GM18505 (cell line): ENCODE measurements around the gene GPR146.

Source experiments
- ATAC-seq: cut with Tn5 transposase; IDR thresholded peaks from one replicate; pipeline ENCODE4 v1.9.1; 2021; ENCODE audit not compliant: unreplicated experiment
- POLR2A ChIP-seq: IDR thresholded peaks from 4 replicates; pipeline ENCODE4 v1.6.1; 2011; ENCODE audit warnings: borderline replicate concordance; ENCODE audit not compliant: insufficient read depth, insufficient read length; ENCODE audit errors: extremely low read depth

Gene GPR146

DNA sequence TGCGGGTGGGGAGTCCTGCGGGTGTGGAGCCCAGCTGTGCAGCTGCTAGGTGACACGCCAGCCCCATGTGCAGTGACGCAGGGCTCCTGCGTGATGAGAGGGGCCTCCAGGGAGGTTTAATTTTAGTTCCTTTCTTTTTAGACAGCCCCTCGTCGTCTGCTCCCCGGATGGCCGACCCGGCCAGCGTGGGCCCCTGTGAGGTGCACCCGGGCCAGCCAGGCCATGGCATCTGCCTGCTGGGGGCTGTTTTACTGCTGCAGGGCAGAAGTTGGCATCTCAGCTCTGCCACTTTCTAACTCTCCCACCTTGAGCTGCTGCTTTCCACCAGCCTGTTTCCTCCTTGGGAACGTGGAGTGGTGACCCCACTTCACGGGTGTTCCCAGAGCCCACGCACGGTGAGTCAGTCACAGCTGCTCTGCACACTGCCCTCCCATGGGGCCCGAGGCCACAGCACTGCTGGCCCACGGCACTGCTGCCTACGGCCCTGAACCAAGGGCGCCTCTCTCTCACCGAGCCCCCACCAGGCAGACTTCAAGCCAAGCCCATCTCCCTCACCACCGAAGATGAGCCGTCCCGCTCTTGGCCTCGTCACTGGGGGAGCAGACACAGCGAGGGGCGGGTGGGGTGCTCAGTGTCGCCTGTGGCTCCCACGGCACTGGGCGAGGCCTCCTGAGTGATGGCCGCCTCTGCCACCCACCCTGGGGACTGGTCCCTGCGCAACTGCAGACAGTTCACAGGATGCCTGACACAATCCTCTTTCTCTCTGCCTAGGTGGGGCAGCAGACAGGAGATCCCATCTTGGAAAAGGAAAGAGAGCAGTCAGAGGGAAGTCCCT, 40.1 kb upstream of the GPR146 start:
- no peak for ATAC-seq
- no peak for TF ChIP-seq POLR2A

DNA sequence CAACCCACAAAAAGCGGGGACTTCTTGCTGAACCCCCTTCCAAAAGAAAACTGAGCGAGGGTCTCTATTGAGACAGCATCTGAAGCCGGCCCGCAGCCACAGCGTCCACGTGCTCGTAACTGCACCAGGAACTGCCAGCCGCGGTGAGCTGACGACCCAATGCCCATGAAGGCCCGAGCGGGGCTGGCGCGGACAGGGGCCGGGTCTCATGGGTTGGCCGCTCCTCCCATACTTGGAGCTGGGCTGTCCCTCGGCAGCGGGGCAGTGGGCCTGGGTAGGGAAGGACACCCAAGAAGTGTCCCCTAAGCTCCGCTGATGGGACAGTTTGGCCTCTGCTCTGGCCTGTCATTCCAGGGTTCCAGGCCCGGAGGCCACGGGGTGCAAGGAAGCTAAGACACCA, 39.0 kb upstream of the GPR146 start:
- no peak for TF ChIP-seq POLR2A
- ATAC-seq: no peak

DNA sequence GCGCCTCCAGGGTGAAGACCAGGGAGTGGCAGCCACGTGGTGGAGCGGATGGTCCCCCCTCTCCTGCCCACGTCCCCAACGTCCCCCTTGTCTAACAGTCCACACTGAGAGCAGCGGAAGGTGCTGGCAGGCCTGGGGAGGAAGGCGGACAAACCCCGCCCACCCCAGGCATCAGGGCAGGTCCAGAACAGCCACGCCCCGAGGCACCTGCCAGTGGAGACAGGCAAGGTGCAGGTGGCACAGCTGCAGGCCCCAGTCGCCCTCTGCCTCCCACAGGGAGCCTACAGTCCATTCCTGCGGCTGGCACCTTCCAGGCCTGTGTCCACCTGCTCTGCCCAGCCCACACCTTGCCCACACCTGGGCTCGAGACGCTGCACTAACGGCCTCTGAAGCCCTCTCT, 36.4 kb upstream of the GPR146 start:
- no peak for ATAC-seq

DNA sequence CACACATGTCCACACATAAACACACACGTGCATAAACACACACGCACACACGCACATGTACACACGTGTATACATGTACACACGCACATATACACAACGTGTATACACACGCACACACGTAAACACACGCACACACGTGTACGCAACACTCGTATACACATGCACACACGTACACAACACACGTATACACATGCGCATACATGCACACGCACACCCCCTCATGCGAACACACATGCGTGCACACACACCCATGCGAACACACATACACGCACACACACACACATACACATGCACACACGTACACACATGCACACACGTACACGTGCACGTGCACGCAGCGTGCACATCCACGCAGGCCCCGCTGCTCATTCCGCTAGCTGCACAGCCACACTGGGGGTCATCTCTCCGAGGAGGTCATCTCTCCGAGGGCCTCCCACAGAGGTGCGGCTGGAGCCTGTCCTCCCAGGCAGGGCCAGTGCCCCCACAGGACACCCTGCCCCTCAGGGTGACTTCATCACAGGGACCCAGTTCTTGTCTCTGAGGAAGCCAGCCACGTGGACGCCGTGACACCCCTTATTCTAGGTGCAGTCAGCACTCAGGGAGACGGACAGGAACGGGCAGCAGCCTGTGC, 35.5 kb upstream of the GPR146 start:
- TF ChIP-seq POLR2A: no peak
- ATAC-seq: no peak

More for the DNA sequence above, 36.4 kb upstream of the GPR146 start:
- TF ChIP-seq POLR2A: no peak

DNA sequence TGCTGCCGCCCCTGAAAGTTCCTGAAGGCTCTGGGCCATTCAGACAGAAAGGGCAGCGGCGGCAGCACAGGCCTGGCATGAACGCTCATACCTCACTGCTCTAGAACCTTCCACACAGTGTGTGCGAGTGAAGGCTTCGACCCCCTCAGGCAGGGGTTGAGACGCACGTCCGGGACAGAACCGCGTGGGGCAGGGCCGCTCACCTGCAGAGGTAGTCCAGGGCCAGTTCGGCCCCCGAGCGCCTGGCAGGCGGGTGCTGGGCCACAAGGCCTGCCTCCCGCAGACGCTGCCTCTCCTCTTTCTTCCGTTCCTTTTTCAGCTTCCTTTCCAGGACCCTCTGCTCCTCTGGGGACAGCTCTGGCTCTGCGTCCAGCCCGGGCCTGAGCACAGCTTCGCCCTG, 34.6 kb upstream of the GPR146 start:
- no peak for ATAC-seq
- TF ChIP-seq POLR2A: no peak

DNA sequence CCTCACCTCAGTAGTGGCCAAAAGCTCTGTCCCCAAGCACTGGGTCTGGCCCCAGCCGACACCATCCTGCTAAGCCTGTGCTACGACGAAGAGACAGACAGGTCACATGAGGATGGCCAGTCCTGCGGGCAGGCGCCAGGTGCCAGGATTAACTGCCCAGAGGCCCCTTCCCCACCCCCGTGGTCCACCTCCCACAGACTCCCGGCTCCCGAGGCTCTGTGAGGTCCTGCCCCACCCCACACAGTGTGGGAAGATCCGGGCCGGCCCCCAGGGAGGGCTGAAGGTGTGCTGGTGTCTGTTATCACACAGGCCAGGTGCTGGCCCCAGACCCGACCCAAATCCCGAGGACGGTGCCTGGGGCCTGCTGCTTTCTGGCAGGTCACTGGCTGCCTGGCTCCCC, 34.1 kb upstream of the GPR146 start:
- no peak for TF ChIP-seq POLR2A
- ATAC-seq: no peak

DNA sequence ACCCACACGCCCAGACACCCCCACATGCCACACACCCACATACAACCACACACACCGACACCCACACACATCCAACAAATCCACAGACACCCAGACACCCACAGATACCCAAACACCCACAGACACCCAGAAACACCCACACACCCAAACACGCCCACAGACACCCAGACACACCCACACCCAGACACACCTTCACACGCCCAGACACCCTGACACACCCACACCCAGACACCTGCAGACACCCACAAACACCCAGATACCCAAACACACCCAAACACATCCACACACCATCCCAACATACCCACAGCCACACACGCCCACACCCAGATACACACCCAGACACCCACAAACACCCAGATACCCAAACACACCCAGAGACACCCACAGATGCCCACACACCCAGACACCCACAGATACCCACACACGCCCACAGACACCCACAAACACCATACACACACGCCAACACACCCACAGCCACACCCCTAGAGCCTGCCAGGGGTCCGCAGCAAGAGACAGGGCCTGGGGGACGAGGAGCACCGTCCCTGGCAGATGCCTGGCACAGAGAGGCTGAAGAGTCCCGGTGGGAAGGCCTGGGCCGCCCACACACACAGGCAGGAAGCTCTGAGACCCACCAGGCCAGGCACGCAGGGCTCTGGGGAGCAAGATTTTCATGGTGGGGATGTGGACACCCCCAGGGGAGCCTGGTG, 32.9 kb upstream of the GPR146 start:
- ATAC-seq: no peak
- no peak for TF ChIP-seq POLR2A

DNA sequence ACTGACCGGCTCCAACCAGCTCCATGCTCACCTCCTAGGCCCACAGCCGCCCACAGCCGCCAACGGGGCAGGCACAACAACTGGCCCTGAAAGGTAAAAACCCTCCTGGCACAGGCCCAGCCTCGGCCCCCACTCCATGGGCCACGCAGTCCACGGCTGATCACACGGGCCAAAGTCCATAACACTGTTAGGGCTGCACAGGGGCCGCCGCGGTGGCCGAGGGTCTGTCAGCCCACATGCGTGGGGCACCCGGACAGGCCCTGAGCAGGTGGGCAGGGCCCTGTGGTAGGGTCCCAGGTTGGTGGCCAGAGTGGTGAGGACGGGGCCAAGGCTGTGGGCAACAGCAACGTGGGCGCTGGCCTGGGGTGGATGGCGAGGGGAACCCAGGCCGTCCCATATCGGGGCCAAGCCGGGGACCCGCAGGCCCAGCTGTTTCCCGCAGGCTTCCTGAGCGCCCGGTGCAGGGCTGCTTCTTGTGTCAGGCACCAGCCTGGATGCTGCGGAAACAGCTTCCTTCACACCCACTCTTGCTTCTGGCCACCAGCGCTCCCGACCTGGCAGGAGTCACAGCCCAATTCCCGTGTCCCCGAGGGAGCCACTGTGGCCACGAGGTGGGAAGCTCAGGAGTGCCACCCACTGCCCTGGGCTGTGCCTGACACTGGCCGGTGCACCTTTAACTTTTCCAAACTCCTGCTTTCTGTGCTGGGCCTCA, 32.2 kb upstream of the GPR146 start:
- no peak for TF ChIP-seq POLR2A
- ATAC-seq: no peak

DNA sequence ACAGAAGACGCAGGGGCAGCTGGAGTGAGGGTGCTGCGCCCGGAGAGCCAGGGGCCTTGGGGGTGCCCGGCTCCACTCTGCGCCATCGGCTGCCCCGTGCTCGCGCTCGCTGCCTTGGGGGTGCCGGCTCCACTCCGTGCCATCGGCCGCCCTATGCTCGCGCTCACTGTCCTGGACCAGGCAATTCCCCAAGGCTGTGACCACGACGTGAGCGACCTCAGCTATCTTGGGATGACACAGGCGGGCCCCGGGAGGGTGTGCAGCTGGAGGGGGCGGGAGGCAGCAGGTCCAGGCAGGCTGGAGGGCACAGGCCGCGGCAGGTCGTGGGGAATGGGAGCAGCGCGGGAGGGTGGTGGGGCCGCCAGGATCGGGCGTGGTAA, 31.6 kb upstream of the GPR146 start:
- ATAC-seq: no peak
- no peak for TF ChIP-seq POLR2A

DNA sequence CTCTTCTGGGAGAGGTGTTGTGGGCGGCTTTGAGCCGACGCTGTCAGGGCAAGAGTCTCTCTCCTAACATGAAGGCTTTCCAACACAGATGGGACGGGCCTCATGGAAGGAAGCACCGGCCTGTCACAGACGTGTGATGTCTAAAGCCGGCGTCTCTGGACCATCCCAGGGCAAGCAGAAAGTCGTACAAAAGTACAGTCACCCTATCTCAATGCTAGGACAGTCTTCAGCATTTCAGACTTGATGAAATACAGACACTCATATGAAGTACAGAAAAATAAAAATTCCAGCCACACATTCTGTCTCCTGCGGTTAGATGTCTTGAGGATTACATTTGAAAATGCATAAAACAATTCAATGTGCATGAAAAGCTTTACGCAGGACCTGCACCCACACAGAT, 30.8 kb upstream of the GPR146 start:
- no peak for ATAC-seq
- TF ChIP-seq POLR2A: no peak

DNA sequence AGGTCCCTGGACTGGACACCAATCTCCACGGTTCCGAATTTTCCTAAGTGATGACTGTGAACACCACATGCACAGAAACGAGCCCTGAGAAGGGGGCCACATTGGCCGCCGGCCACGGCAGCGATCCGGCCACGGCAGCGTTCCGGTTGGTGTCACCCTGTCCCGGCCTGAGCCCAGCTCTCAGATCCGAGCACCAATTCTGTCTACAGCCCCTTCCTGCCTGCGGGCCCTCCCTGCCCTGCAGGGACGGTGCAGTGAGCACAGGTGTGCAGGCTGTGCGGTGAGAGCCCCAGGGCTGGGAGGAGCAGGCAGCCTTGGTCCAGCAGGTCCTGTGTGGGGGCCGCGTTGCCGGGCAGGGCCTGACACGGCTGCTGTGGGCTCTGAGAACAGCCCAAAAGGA, 29.7 kb upstream of the GPR146 start:
- no peak for ATAC-seq
- TF ChIP-seq POLR2A: no peak

DNA sequence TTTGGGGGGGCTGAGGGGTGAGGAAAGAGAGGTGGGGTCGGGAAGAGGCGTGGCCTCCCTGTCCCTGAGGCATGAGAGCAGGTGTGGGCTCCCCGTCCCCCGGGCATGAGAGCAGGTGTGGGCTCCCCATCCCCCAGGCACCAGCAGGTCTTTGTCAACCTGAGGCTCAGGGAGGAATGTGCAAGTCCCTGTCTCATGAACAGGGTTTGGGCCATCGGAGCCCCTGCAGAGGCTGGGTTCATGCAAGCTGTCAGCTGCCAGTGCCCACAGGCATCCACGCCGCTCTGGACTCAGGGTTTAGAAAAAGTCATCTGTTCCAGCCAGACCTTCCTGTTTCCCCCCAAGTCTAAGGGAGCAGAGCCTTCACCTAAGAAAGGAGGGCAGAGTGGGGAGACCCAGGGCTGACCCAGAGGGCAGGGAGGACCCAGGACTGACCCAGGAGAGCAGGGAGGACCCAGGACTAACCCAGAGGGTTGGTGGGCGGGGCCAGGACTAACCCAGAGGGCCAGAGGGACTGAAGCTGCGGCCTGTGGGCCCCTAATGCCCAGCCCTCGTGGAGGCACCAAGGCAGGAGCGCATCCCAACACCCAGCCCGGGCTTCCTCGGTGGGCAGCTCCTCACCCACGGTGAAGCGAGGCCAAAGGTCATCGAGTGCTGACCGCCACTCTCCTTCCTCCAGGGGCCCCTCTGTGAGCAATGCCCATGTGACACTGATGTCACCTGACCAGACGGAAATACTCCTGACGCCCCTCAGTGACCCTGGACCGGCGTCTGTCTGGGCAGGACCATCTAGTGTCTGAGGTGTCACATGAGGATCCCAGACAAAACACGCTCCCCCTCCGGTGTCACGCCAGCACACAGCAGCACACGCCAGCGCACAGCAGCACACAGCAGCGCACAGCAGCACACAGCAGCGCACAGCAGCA, 28.9 kb upstream of the GPR146 start:
- no peak for ATAC-seq
- TF ChIP-seq POLR2A: no peak
